ENCODE measurements around the gene OLFML3. TPM values are rescaled to one million over a fixed set of nuclear protein-coding genes. Genes with fewer than 3 reads are reported as not detected.

Gene OLFML3
- total RNA-seq, 1 experiment from 2014 or later: 7.0 TPM

DNA sequence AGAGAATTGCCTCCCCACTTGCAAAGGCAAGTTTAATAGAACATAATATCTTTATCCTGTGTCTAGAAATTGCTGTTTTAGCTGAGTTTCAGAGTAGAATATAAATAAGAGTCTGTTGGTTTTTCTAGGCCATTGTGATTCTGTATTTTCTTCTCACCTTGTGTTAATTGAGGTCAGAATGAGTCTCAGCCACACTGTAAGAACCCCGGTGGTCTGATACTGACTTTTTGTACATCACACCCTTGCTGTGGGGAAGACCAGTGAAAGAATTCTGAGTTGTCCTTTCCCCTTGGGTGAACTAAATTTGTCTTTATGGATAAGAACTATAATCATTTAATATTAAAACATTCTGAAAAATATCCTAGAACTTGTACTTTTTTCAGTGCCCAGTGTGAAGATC is 43.3 kb upstream of the OLFML3 start:
- ChIA-PET POLR2A (ENCODE audit: unreplicated experiment) (no interaction called here), CTCF (no interaction called here)
- Histone ChIP-seq H3K36me3 (ENCODE audit: low read depth, low read length) (peaks cover 7% of the 10 kb centered on the region), H3K4me3 (ENCODE audit: low read length) (no peak overlapping the region), H3K9me2 (replicated peaks; ENCODE audit: low read length) (no peaks in the 10 kb centered on the region), H3K9ac (ENCODE audit: low read length) (no peak overlapping the region), H3K79me2 (ENCODE audit: low read length) (peaks cover 94% of the 10 kb centered on the region), H3K27ac (ENCODE audit: low read length) (no peak overlapping the region), H3F3A (ENCODE audit: low read length, unreplicated experiment) (peaks cover 5% of the 10 kb centered on the region), H3K9me3 (ENCODE audit: low read length) (no peaks in the 10 kb centered on the region), H4K20me1 (ENCODE audit: low read length) (peaks cover 50% of the 10 kb centered on the region), H3K4me1 (ENCODE audit: insufficient read depth, low read length) (peaks cover 32% of the 10 kb centered on the region), H3K4me2 (ENCODE audit: low read length) (no peak overlapping the region), H3K27me3 (ENCODE audit: low read length) (no peaks in the 10 kb centered on the region), H2AFZ (ENCODE audit: low read length) (no peak overlapping the region)
- TF ChIP-seq EZH2 (IDR thresholded peaks at IDR 0.05; ENCODE audit: low read length, unreplicated experiment): no peak
- TF ChIP-seq, protein P1, sequence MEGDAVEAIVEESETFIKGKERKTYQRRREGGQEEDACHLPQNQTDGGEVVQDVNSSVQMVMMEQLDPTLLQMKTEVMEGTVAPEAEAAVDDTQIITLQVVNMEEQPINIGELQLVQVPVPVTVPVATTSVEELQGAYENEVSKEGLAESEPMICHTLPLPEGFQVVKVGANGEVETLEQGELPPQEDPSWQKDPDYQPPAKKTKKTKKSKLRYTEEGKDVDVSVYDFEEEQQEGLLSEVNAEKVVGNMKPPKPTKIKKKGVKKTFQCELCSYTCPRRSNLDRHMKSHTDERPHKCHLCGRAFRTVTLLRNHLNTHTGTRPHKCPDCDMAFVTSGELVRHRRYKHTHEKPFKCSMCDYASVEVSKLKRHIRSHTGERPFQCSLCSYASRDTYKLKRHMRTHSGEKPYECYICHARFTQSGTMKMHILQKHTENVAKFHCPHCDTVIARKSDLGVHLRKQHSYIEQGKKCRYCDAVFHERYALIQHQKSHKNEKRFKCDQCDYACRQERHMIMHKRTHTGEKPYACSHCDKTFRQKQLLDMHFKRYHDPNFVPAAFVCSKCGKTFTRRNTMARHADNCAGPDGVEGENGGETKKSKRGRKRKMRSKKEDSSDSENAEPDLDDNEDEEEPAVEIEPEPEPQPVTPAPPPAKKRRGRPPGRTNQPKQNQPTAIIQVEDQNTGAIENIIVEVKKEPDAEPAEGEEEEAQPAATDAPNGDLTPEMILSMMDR (conservative IDR thresholded peaks at IDR 0.05; ENCODE audit: low read depth, low read length): no peak
- BruUV-seq (replicated peaks): no TSS peak
- intact Hi-C loops (cut with micrococcal nuclease): no loop called here
- no peak for ATAC-seq
- DNase-seq: no peak

GRCh38 chr1:113937146-113937545 is 42.1 kb upstream of the OLFML3 start:
- peak; percentile 96 for ATAC-seq
- Histone ChIP-seq H3K9ac (ENCODE audit: low read length) (no peak overlapping the region), H3K4me3 (ENCODE audit: low read length) (no peak overlapping the region), H2AFZ (ENCODE audit: low read length) (no peak overlapping the region), H3K9me3 (ENCODE audit: low read length) (no peaks in the 10 kb centered on the region), H3K27ac (ENCODE audit: low read length) (no peak overlapping the region), H3F3A (ENCODE audit: low read length, unreplicated experiment) (peaks cover 5% of the 10 kb centered on the region), H3K9me2 (replicated peaks; ENCODE audit: low read length) (no peaks in the 10 kb centered on the region), H4K20me1 (ENCODE audit: low read length) (peaks cover 39% of the 10 kb centered on the region), H3K4me1 (ENCODE audit: insufficient read depth, low read length) (peaks cover 20% of the 10 kb centered on the region), H3K36me3 (ENCODE audit: low read depth, low read length) (peaks cover 12% of the 10 kb centered on the region), H3K79me2 (ENCODE audit: low read length) (peaks cover 86% of the 10 kb centered on the region), H3K27me3 (ENCODE audit: low read length) (no peaks in the 10 kb centered on the region), H3K4me2 (ENCODE audit: low read length) (peak overlapping the region; percentile 27; the same call in 1 of the 2 replicates)
- POLR2A ChIA-PET (ENCODE audit: unreplicated experiment): no interaction called here
- BruUV-seq (replicated peaks): no TSS peak
- TF ChIP-seq EZH2phosphoT487 (IDR thresholded peaks at IDR 0.05; ENCODE audit: borderline replicate concordance, low read length) (no peak), EZH2 (IDR thresholded peaks at IDR 0.05; ENCODE audit: low read length, unreplicated experiment) (no peak)
- TF ChIP-seq, protein P1 (conservative IDR thresholded peaks at IDR 0.05; ENCODE audit: low read depth, low read length): no peak
- CTCF ChIA-PET: no interaction called here
- intact Hi-C loops (cut with micrococcal nuclease): no loop called here
- peak; percentile 55 for DNase-seq

DNA sequence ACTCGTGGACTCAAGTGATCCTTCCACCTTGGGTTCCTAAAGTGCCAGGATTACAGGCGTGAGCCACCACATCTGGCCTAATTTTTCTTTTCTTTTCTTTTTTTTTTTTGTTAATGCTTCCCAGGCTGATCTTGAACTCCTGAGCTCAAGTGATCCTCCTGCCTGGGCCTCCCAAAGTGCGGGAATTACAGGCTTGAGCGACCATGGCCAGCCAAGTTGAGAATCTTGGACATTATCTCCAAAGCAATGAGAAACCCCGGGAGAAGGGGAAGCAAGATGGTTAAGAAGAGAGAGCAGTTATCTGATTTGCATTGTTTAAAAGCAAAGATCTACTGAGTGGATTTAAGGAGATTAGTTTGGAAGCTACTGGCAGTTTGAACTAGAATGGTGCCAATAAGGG is 41.1 kb upstream of the OLFML3 start:
- no peak overlapping the region for H3K4me2 ChIP-seq (ENCODE audit: low read length)
- H3K4me1 ChIP-seq (ENCODE audit: insufficient read depth, low read length): peaks cover 19% of the 10 kb centered on the region
- ATAC-seq: no peak
- H3K9ac ChIP-seq (ENCODE audit: low read length): no peak overlapping the region
- no peaks in the 10 kb centered on the region for H3K9me2 ChIP-seq (replicated peaks; ENCODE audit: low read length)
- H4K20me1 ChIP-seq (ENCODE audit: low read length): peaks cover 32% of the 10 kb centered on the region
- H3K4me3 ChIP-seq (ENCODE audit: low read length): no peak overlapping the region
- no TSS peak for BruUV-seq (replicated peaks)
- ChIA-PET CTCF (no interaction called here), POLR2A (ENCODE audit: unreplicated experiment) (interaction anchor here (0.6 kb wide), 2 partner anchors 14 to 701 kb away, joined by 3 to 7 read pairs; no protein-coding TSS in a partner anchor)
- peaks cover 80% of the 10 kb centered on the region for H3K79me2 ChIP-seq (ENCODE audit: low read length)
- peaks cover 5% of the 10 kb centered on the region for H3F3A ChIP-seq (ENCODE audit: low read length, unreplicated experiment)
- no peaks in the 10 kb centered on the region for H3K27me3 ChIP-seq (ENCODE audit: low read length)
- no peaks in the 10 kb centered on the region for H3K9me3 ChIP-seq (ENCODE audit: low read length)
- intact Hi-C loops (cut with micrococcal nuclease): no loop called here
- peaks cover 14% of the 10 kb centered on the region for H3K36me3 ChIP-seq (ENCODE audit: low read depth, low read length)
- no peak for DNase-seq
- H2AFZ ChIP-seq (ENCODE audit: low read length): no peak overlapping the region
- H3K27ac ChIP-seq (ENCODE audit: low read length): no peak overlapping the region
- TF ChIP-seq EZH2 (IDR thresholded peaks at IDR 0.05; ENCODE audit: low read length, unreplicated experiment) (no peak), EZH2phosphoT487 (IDR thresholded peaks at IDR 0.05; ENCODE audit: borderline replicate concordance, low read length) (no peak)
- TF ChIP-seq, protein P1 (conservative IDR thresholded peaks at IDR 0.05; ENCODE audit: low read depth, low read length): no peak

All from PC-3 (cell line).